Activated gamma-delta T cell (primary cell): ENCODE data around the gene CALR.
"Not testable (repeated sequence)": the region's sequence is repeated elsewhere in the genome, so short reads cannot be mapped to it uniquely, and the experiment has no call there.

ENCODE experiments used
- DNase-seq: peaks from one replicate; lab custom pipeline; 2025; lab: John Stamatoyannopoulos, UW

CALR gene

GRCh38 chr19:12952488-12953137 is 14.2 kb downstream of the CALR start:
- DNase-seq = no peak

GRCh38 chr19:12953138-12953798 is 14.9 kb downstream of the CALR start:
- no peak for DNase-seq

- DNase-seq = no peak
Measured at GRCh38 chr19:12953799-12954611, 15.6 kb downstream of the CALR start.

GRCh38 chr19:12954612-12954962 is 16.2 kb downstream of the CALR start:
- DNase-seq = no peak

GRCh38 chr19:12955575-12955974 is 17.2 kb downstream of the CALR start:
- DNase-seq = not testable (repeated sequence)

- DNase-seq = no peak
Measured at GRCh38 chr19:12955996-12956395, 17.6 kb downstream of the CALR start.

- peak; percentile 60 for DNase-seq
Measured at GRCh38 chr19:12956446-12957388, 18.3 kb downstream of the CALR start, which contains the start of gene GADD45GIP1. TSS of gene GADD45GIP1 (minus strand) at chr19:12957223. CDS start at chr19:12957212, 11 bp downstream.

GRCh38 chr19:12957389-12957952 is 19.1 kb downstream of the CALR start:
- not testable (repeated sequence) for DNase-seq

- DNase-seq = no peak
Measured at GRCh38 chr19:12959481-12959880, 21.1 kb downstream of the CALR start.

- peak; percentile 51 for DNase-seq
Measured at GRCh38 chr19:12965017-12965811, 26.8 kb downstream of the CALR start.

- DNase-seq = no peak
Measured at GRCh38 chr19:12965812-12966135, 27.4 kb downstream of the CALR start.

- DNase-seq = no peak
Measured at GRCh38 chr19:12967907-12968306, 29.5 kb downstream of the CALR start.

- no peak for DNase-seq
Measured at GRCh38 chr19:12969292-12969988, 31.0 kb downstream of the CALR start, which contains the start of gene DAND5. TSS of gene DAND5 (plus strand) at chr19:12969576. CDS start at chr19:12969661, 85 bp downstream.

- no peak for DNase-seq
Measured at GRCh38 chr19:12970070-12970820, 31.8 kb downstream of the CALR start.

GRCh38 chr19:12973236-12973635 is 34.8 kb downstream of the CALR start:
- no peak for DNase-seq

GRCh38 chr19:12974301-12975220 is 36.2 kb downstream of the CALR start:
- no peak for DNase-seq

- no peak for DNase-seq
Measured at GRCh38 chr19:12975221-12975741, 36.9 kb downstream of the CALR start.

GRCh38 chr19:12976109-12976508 is 37.7 kb downstream of the CALR start:
- not testable (repeated sequence) for DNase-seq
